NCI-H1105 (cell line): ENCODE results near the gene SELENOM.
"Not testable (repeated sequence)": the region's sequence is repeated elsewhere in the genome, so short reads cannot be mapped to it uniquely, and the experiment has no call there.

Experiments used
- DNase-seq: peaks from one replicate; lab custom pipeline; 2025; lab: John Stamatoyannopoulos, UW

Gene SELENOM

GRCh38 chr22:31105282-31105929, 2.0 kb downstream of the SELENOM start:
- DNase-seq: no peak

DNA sequence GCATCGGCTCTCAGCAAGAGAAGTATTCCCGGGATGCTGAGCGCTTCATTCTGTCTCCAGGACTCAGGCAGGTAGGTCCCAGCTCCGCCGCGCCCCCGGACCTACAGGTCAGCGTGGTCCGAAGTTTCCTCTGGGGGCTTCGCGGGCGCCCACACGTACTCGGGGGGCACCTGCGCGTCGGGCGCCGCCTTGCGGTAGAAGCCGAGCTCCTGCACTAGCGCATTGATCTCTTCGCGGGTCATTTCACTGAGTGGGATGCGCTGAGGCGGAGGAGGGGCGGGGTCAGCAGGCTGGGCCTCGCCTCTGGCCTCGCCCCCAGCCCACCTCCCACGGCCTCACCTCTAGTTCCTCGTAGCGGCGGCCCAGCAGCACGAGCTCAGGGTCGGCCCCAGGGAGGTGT, 2.5 kb downstream of the SELENOM start:
- DNase-seq: no peak

GRCh38 chr22:31103899-31104694, 3.3 kb downstream of the SELENOM start:
- DNase-seq: no peak

GRCh38 chr22:31103111-31103510, 4.3 kb downstream of the SELENOM start:
- no peak for DNase-seq

- DNase-seq: no peak
Measured at GRCh38 chr22:31102441-31103081, 4.8 kb downstream of the SELENOM start.

DNA sequence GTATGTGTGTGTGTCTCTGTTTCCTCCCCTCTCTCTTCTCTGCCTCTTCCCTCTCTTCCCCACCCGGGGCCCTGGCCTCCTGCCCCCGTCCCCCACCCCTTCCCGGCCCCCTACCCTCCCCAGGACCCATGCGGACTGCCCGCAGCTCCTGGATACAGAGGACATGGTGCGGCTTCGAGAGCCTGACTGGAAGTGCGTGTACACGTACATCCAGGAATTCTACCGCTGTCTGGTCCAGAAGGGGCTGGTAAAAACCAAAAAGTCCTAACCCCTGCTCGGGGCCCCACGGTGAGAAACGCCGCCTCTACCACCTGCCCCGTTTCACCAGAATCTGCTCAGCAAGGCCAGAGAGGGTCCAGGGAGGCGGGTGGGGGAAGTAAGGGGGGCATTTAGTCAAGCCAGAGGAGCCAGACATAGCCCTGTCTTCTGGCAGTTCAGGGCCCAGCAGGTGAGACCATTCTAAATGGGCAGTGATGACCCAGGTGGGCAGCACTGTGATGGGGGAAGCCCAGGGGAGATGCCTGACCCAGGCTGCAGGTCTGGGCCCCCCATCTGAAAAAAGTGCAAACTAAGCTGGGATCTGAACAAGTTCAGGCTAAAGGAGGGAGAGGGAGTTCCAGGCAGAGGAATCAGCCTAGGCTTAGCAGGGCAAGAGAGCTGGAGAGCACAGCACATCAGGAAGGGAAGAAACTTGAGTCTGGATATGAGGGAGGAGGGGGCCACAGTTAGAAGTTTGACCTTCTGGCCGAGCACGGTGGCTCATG, 6.4 kb downstream of the SELENOM start:
- no peak for DNase-seq

DNA sequence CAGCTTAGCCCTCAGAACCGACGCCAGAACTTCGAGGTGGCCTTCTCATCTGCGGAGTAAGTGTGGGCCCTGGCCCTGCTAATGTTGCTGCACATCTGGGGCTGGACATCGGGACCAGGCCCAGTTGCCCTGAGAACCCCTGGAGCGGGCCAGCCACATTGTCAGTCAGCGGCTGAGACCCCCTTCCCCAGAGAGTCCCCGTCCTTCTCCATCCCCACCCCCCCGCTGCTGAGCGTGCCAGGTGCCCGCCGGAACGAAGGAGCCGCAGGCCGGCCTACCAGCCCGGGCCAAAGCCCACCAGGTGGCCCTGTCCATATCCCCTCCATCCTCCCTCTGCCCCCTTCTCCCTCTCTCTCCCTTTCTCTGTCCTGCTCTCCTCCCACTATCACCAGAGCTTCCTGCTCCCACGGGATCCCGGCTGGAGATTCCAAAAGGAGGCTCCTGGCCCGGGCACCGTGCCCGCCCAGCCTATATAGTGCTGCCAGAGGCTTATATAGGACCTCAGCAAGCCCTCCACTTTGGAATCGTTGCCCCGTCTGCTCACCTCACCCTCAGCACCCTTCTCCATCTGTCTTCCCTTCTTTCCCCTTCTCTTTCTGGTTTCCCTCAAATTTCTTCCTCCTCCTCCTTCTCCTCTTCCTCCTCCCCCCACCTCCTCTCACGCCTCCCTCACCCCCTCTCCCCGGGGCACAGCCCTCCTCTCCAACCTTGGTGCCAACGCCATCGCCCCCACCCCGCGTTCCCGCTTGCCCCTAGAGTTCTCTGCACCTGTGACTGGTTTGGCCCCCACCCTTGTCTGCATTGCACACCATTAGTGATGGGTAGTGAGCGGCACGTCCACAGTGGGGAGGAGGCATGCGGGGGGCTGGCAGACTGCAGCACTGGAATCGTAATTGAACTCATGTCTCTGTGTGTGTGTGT, 7.3 kb downstream of the SELENOM start:
- DNase-seq: no peak

GRCh38 chr22:31099386-31099785, 8.0 kb downstream of the SELENOM start:
- DNase-seq: no peak

DNA sequence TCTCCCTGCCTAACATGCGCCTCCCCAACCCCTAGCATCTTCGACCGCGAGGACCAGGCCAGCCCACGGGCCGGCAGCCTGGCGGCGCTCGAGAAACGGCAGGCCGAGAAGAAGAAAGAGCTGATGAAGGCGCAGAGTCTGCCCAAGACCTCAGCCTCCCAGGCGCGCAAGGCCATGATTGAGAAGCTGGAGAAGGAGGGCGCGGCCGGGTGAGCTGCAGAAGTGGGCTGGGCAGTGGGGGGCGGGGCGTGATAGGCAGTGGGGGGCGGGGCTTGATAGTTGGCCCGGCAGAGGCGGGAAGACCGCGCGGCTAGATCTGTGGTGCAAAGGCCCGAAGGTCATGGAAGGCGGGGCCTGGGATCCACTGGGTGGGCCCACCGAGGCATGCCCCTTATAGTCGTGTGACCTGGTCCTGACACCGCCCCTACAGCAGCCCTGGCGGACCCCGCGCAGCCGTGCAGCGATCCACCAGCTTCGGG, 8.7 kb downstream of the SELENOM start:
- DNase-seq: no peak

DNA sequence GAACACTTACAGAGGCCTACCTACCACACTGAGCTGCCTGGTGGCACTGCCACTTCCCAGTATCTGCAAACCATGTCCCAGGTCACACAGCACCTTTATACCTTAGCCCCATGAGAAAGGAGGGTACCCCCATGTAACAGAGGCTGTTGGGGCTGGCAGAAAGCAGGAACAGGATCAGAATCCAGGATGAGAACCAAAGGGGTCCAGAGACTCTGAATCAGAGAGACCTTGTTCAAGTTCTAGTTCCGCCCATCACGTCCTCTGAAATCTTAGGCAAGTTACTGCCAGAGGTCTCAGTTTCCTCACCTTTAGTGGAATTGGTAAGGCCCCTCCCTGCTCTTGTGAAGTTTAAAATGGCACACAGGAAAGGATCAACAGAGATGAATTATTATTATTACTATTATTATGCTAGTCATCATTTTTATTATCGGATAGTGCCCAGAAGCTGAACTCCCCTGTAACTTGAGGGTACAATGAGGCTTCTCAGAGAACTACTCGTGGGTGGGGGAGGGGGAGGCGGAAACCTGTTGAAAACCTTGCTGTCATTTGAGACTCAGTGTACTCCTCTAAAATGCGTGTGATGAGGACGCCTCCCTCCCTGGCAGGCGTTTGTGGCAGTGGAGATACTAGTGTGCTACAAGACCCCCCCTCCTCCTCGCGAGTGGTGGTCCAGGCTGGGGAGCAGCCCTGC, 9.3 kb downstream of the SELENOM start:
- no peak for DNase-seq

- DNase-seq: not testable (repeated sequence)
Measured at GRCh38 chr22:31097539-31097938, 9.8 kb downstream of the SELENOM start.

- no peak for DNase-seq
Measured at GRCh38 chr22:31096657-31097279, 10.6 kb downstream of the SELENOM start.

GRCh38 chr22:31095637-31096249, 11.6 kb downstream of the SELENOM start:
- DNase-seq: no peak

- no peak for DNase-seq
Measured at GRCh38 chr22:31094741-31095140, 12.6 kb downstream of the SELENOM start.

- no peak for DNase-seq
Measured at GRCh38 chr22:31094021-31094551, 13.3 kb downstream of the SELENOM start.

DNA sequence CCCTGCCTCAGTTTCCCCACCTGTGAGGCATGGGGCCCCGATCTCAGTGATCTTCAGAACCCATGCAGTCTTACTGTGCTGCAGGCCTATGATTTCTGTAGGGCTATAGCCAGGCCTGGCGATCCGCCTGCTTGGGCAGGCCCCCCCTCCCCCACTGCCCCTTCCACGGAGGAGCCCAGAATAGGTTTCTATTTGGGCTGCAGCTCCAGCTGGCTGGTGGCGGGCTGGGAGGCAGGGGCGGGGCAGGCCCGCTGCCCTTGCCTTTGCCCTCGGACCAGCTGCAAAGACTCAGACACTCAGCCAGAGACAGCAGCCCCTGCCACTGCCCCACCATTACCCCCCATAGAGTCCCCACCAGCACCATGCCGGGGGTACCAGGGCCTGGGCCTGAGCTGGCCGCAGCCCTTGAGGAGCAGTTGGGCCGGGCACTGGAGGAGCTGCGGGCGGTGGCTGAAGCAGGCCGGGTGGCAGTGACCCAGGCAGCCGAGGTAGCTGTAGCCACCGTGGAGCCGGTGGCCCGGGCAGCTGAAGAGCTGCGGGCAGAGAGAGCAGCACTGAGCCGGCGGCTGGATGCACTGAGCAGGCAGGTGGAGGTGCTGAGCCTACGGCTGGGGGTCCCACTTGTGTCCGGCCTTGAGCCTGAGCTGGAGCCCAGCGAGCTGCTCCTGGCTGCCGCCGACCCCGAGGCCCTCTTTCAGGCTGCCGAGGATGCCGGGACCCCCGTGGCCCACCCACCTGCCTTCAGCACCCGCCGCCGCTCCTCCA, 14.1 kb downstream of the SELENOM start:
- DNase-seq: no peak

GRCh38 chr22:31092161-31092560, 15.2 kb downstream of the SELENOM start:
- no peak for DNase-seq
